Frontal cortex (tissue), 4 donors: ENCODE data around the gene FBXO47. TPM values are rescaled to one million over a fixed set of nuclear protein-coding genes. Genes with fewer than 3 reads are reported as not detected.
"Not testable (repeated sequence)": the region's sequence is repeated elsewhere in the genome, so short reads cannot be mapped to it uniquely, and the experiment has no call there.

Experiments
- DNase-seq, 2 donors: peaks; one replicate each; pipeline ENCODE4 v3.0.0; 2012; ENCODE audit warnings: low spot score in 2 of 2
- FAIRE-seq: peaks from 2 replicates; lab custom pipeline; 2012; peaks lifted over from hg19 to GRCh38; lab: Jason Lieb, UNC
- total RNA-seq: library from RNA; depleted of rRNA; stranded (reverse); fragments of >200 nt; gene quantifications from one replicate; pipeline ENCODE4 v1.2.3, GENCODE V29; 2014
- donor health status: control.
- donor health status: control.
- donor health status: control.

Gene FBXO47
- total RNA-seq, 1 donor from 2014 or later, result not detected

- FAIRE-seq, result peak; percentile 28
- peak; percentile 38 to 67 for DNase-seq
Observed at GRCh38 chr17:38982858-38983746, 15.9 kb upstream of the FBXO47 start.

- FAIRE-seq (no peak), DNase-seq (no peak)
Observed at GRCh38 chr17:38981636-38982035, 14.4 kb upstream of the FBXO47 start.

DNA sequence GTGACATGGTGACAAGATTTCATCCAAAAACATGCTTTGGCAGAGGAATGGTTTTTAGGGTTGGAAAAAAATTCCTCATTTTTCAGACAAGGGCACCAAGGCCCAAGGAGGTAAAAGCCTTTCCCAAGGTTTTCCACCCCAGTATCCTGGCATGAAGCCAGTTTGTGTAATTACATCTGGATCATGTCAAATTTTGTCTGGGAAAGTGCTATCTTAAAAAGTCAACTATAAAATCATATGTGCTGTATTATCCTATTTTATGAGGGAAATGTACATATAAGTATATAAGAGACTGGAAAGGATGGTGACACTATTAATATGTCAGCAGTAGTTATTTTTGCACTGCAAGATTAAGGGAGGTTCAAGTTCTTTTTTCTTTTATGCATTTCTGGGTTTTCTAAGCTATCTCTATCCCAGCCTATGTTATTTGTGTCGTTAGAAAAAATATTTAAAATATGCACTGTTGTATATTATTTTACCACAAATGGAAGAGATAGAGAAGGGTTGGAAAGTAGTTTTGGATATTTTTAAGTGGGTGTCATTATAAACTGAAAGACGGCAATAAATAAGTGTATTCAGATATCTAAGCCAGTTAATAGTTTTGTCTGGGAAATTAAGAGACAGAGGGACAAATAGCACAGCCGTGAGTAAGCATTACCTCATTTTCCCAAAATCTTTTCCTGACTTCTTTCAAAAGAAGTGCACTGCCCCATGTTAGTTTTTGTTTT, 13.5 kb upstream of the FBXO47 start:
- DNase-seq (no peak), FAIRE-seq (no peak)

GRCh38 chr17:38978180-38978579, 11.0 kb upstream of the FBXO47 start:
- FAIRE-seq (no peak), DNase-seq (no peak)

- not testable (repeated sequence) for DNase-seq, FAIRE-seq
Observed at GRCh38 chr17:38976187-38976551, 9.0 kb upstream of the FBXO47 start.

- FAIRE-seq, result no peak
- DNase-seq, result no peak
Observed at GRCh38 chr17:38970804-38971203, 3.6 kb upstream of the FBXO47 start.

- DNase-seq (no peak), FAIRE-seq (no peak)
Observed at GRCh38 chr17:38970128-38970527, 2.9 kb upstream of the FBXO47 start.

- FAIRE-seq (no peak), DNase-seq (no peak)
Observed at GRCh38 chr17:38969281-38969680, 2.1 kb upstream of the FBXO47 start.

GRCh38 chr17:38961413-38961812, 5.8 kb downstream of the FBXO47 start:
- DNase-seq, result no peak
- FAIRE-seq, result no peak

DNA sequence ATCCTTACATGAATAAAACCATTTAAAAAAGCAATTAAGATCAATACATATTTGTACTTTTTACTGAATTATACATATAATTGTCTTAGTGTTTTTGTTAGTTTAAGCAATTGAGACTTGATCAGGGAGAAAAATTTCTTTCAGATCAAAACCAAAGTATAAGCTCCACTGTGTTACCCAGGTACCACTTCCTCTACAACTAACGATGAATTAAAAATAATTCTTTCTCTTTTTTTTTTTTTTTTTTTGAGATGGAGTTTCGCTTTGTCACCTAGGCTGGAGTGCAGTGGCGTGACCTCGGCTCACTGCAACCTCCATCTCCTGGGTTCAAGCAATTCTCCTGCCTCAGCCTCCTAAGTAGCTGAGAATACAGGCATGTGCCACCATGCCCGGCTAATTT, 6.8 kb downstream of the FBXO47 start:
- no peak for DNase-seq
- peak; percentile 13 for FAIRE-seq

- DNase-seq (no peak), FAIRE-seq (no peak)
Observed at GRCh38 chr17:38959508-38959907, 7.7 kb downstream of the FBXO47 start.

DNA sequence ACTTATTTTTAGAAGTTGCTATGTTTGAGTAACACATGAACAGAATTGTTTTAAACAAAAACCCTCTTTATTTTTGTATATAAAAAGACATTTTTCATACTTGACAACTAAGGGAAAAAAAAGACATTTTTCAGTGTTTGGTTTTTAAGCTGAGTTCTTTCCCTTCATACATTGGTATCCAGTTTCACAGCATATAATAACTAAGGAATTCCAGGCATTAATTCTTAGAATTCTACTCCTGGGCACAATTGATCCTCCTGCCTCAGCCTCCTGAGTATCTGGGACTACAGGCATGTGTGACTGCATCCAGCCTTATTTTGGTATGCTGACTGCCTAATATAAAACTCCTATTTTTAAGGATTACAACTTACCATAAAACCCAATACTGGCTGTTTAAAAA, 8.4 kb downstream of the FBXO47 start:
- no peak for FAIRE-seq
- no peak for DNase-seq

- FAIRE-seq, result no peak
- DNase-seq, result no peak
Observed at GRCh38 chr17:38958326-38958725, 8.9 kb downstream of the FBXO47 start.

- DNase-seq, FAIRE-seq: not testable (repeated sequence)
Observed at GRCh38 chr17:38953800-38954199, 13.4 kb downstream of the FBXO47 start.

DNA sequence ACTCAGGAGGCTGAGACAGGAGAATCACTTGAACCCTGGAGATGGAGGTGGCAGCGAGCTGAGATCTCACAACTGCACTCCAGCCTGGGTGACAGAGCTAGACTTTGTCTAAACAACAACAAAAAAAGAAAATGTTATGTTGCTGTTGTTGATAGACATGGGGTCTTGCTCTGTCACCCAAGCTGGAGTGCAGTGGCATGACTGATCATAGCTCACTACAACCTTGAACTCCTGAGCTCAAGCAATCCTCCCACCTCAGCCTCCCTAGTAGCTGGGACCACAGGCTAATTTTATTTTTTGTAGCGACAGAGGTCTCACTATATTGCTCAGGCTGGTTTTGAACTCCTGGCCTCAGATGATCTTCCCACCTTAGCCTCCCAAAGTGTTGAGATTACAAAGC, 20.0 kb downstream of the FBXO47 start:
- FAIRE-seq (no peak), DNase-seq (no peak)

DNA sequence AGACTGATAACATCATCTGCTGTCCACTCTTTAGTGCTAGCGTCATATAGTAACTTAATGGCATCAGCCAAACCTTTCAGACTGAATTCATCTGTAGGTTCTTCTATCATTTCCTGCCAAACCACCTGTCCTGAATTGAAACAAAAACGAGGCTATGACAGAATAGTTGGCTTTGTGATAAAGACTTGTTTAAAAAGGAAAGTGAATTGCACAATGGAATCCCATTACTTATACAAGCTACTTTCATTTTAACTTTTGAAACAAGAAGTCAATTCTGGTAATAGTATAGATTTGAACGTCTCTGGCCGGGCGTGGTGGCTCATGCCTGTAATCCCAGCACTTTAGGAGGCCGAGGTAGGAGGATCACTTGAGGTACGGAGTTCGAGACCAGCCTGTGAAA, 23.6 kb downstream of the FBXO47 start:
- FAIRE-seq, result no peak
- no peak for DNase-seq

DNA sequence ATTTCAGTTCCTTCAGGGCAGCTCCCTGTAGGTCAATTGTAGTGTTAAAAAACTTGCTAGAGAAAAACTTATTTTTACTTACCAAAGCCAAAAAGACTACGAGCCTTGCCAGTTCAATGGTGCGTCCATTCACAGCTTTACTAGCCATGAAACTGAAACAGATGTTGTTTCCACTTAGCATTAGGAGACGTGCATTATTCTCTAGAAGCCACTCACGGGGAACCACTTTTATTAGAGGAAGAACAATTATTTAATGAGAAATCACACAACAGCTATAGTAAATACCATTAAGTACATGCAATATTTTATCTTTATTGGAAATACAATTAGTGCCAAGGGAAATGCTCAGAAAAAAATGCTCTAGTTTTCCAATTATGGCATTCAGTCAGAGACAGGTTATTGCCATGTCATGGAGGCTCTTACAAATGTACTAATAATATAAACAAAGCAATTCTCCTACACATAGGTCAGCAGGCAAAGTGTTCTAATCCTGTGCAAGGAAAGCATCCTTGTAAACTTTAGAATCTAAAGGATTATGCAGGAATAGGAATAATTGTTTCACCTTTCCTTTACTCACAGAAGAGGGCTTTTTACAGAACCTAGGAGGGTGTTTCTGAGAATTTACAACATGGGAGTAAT, 24.4 kb downstream of the FBXO47 start:
- no peak for DNase-seq
- FAIRE-seq, result no peak

DNA sequence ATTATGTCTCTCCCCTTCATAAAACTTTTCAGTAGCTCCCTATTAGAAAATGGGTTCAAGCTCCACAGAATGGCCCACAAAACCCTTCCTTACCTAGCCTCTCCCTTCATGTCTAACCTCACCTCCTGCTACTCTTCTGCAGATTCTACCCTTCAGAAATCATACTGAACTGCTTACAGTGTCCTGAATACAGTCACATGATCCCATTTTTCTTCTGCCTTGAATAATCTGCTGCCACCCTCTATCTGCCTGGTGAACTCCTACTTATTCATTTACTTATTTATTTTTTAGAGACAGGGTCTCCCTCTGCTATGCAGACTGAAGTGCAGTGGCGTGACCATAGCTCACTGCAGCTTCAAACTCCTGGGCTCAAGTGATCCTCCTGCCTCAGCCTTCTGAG, 26.8 kb downstream of the FBXO47 start:
- DNase-seq (no peak), FAIRE-seq (no peak)

GRCh38 chr17:38939987-38940386, 27.2 kb downstream of the FBXO47 start:
- FAIRE-seq (no peak), DNase-seq (no peak)

GRCh38 chr17:38933962-38934361, 33.2 kb downstream of the FBXO47 start:
- DNase-seq, FAIRE-seq: not testable (repeated sequence)

GRCh38 chr17:38930782-38931181, 36.4 kb downstream of the FBXO47 start:
- FAIRE-seq, result not testable (repeated sequence)

More at GRCh38 chr17:38930782-38931181, 36.4 kb downstream of the FBXO47 start:
- not testable (repeated sequence) for DNase-seq
